H1 (cell line): ENCODE results near the gene BRD8. TPM values are rescaled to one million over a fixed set of nuclear protein-coding genes. Genes with fewer than 3 reads are reported as not detected.

Experiments
- GTF2F1 ChIP-seq: IDR thresholded peaks from 2 replicates; pipeline ENCODE4 v1.6.1; 2012; ENCODE audit warnings: low read depth, low read length, improper control_type of control experiment, borderline replicate concordance
- RFX5 ChIP-seq: IDR thresholded peaks from 2 replicates; pipeline ENCODE4 v1.6.1; 2011; ENCODE audit warnings: low read depth, low read length, improper control_type of control experiment, borderline replicate concordance
- SIN3A ChIP-seq, 2 experiments: IDR thresholded peaks in 1 of 2; conservative IDR thresholded peaks in 1 of 2; 2 replicates each; pipeline ENCODE4 v1.6.1; 2011 to 2012; ENCODE audit warnings: low read length in 2 of 2, improper control_type of control experiment in 1 of 2, low read depth in 1 of 2, mild to moderate bottlenecking in 1 of 2
- polyA plus RNA-seq, 7 experiments: library from polyadenylated mRNA; depleted of rRNA in 3 of 7; stranded (reverse) in 5 of 7; unstranded in 2 of 7; fragments of >200 nt in 5 of 7; fragments of 200-250 nt in 2 of 7; gene quantifications; 1 replicate in 5 of 7; 2 replicates in 1 of 7; 4 replicates in 1 of 7; pipeline versions ENCODE4 v1.2.1 to v1.2.3, GENCODE V29; 2011 to 2013; ENCODE audit warnings: missing spikeins in 2 of 7, mixed read lengths in 2 of 7
- total RNA-seq: library from RNA; stranded (reverse); fragmentation: NEBNext Ultra II Directional; extraction: Animal tissue kit (Norgen Biotek cat#: 25700); gene quantifications from 2 replicates; pipeline ENCODE4 v1.2.1, GENCODE V29; 2021
- TF ChIP-seq, protein P1 (sequence below): IDR thresholded peaks from 2 replicates; pipeline ENCODE4 v1.6.1; 2012; ENCODE audit warnings: inconsistent platforms

BRD8 gene
- total and polyA plus RNA-seq, 2 of the 8 experiments (the other 6 are each of a cell fraction or from before 2014, with no cell fraction given): 37.8 to 75.8 TPM

DNA sequence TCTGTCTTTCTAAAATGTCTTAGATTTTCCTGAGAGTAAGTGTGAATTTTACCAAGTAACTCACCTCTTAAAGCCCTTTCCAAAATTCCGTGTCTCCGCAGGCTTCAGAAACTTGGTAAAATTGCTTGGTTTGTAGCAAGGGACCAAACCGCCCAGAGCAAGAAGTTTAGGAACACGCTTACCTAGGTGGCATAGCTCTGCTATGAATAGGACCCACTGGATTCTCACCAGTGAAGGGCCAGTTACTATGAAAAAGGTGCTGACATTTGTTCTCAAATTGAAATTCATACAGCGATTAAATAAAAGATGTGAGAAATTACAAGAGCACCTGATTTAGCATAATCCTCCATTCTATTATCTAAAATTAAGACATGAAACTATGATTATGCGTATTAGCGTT is 45.9 kb downstream of the BRD8 start (continued):
- TF ChIP-seq SIN3A (conservative IDR thresholded peaks at IDR 0.05 in 1 of 2, IDR thresholded peaks at IDR 0.05 in 1 of 2; ENCODE audit: low read depth in 1 of 2, low read length in 2 of 2) (no peak), GTF2F1 (no peak), RFX5 (no peak)
- TF ChIP-seq, protein P1, sequence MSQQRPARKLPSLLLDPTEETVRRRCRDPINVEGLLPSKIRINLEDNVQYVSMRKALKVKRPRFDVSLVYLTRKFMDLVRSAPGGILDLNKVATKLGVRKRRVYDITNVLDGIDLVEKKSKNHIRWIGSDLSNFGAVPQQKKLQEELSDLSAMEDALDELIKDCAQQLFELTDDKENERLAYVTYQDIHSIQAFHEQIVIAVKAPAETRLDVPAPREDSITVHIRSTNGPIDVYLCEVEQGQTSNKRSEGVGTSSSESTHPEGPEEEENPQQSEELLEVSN: no peak
